Measurements from ENCODE around the gene MUC15.

GRCh38 chr11:26539517-26539916 is 32.5 kb downstream of the MUC15 start:
- TF ChIP-seq CTCF (IDR thresholded peaks at IDR 0.05 in 8 of 11, conservative IDR thresholded peaks at IDR 0.05 in 3 of 11), result no peak
- TF ChIP-seq POLR2A (IDR thresholded peaks at IDR 0.05), result no peak
